GM19023 (cell line): ENCODE measurements around the gene STRA6.
"Not testable (repeated sequence)": the region's sequence is repeated elsewhere in the genome, so short reads cannot be mapped to it uniquely, and the experiment has no call there.

Source experiments
- ATAC-seq: cut with Tn5 transposase; IDR thresholded peaks from one replicate; pipeline ENCODE4 v1.9.1; 2021; ENCODE audit warnings: mild to moderate bottlenecking, moderate library complexity; ENCODE audit not compliant: unreplicated experiment

Gene STRA6

GRCh38 chr15:74167891-74168331 is 34.7 kb downstream of the STRA6 start:
- ATAC-seq: no peak

- no peak for ATAC-seq
These were observed 37.1 kb downstream of the STRA6 start for GRCh38 chr15:74165461-74165860.

- ATAC-seq: not testable (repeated sequence)
These were observed 40.4 kb downstream of the STRA6 start for GRCh38 chr15:74162195-74162536.

- not testable (repeated sequence) for ATAC-seq
These were observed 42.2 kb downstream of the STRA6 start for GRCh38 chr15:74160390-74160789.

GRCh38 chr15:74159773-74160172 is 42.8 kb downstream of the STRA6 start:
- no peak for ATAC-seq

- ATAC-seq: no peak
These were observed 43.5 kb downstream of the STRA6 start for GRCh38 chr15:74158855-74159650.

GRCh38 chr15:74157868-74158827 is 44.4 kb downstream of the STRA6 start:
- ATAC-seq: no peak

- ATAC-seq: no peak
These were observed 45.7 kb downstream of the STRA6 start for GRCh38 chr15:74156678-74157411.

GRCh38 chr15:74155766-74156417 is 46.7 kb downstream of the STRA6 start:
- ATAC-seq: no peak

GRCh38 chr15:74147051-74147450 is 55.5 kb downstream of the STRA6 start:
- no peak for ATAC-seq

GRCh38 chr15:74146277-74146800 is 56.2 kb downstream of the STRA6 start:
- ATAC-seq: no peak

GRCh38 chr15:74144153-74144775 is 58.3 kb downstream of the STRA6 start:
- no peak for ATAC-seq

- ATAC-seq: no peak
These were observed 61.0 kb downstream of the STRA6 start for GRCh38 chr15:74141591-74141990.

- ATAC-seq: no peak
These were observed 63.9 kb downstream of the STRA6 start for GRCh38 chr15:74138642-74139041.

GRCh38 chr15:74137537-74137894 is 65.1 kb downstream of the STRA6 start:
- ATAC-seq: no peak

- ATAC-seq: no peak
These were observed 65.6 kb downstream of the STRA6 start for GRCh38 chr15:74136814-74137536.

GRCh38 chr15:74136540-74136813 is 66.1 kb downstream of the STRA6 start:
- ATAC-seq: no peak

- ATAC-seq: no peak
These were observed 67.5 kb downstream of the STRA6 start for GRCh38 chr15:74135041-74135565.

- no peak for ATAC-seq
These were observed 68.1 kb downstream of the STRA6 start for GRCh38 chr15:74134387-74135027.
